K562 (cell line): ENCODE data around the gene PLA2G2E. TPM values are rescaled to one million over a fixed set of nuclear protein-coding genes. Genes with fewer than 3 reads are reported as not detected.

ENCODE experiments used
- ATAC-seq: fragments of 200-7000 bp; cut with Tn5 transposase; 3 replicates; pipeline ENCODE4 v1.9.1; 2020; ENCODE audit warnings: moderate library complexity
- BruUV-seq: library from RNA; stranded (reverse); fragments of 400-500 nt; replicated peaks from 2 replicates; lab custom pipeline; 2021; lab: Mats Ljungman, UMichigan
- CTCF ChIA-PET: fragments of 300-600 bp; formaldehyde crosslinking; extraction: SDS; loops from one replicate; lab custom pipeline; 2021; ENCODE audit warnings: low intra/inter-chr PET ratio; lab: Yijun Ruan, JAX
- POLR2A ChIA-PET: fragments of 300-600, 350-650 bp; sonication (Branson Sonifier 250); formaldehyde crosslinking; extraction: SDS; loops from one replicate; lab custom pipeline; 2021; ENCODE audit warnings: antibody characterized with exemption, inconsistent platforms; lab: Yijun Ruan, JAX
- DNase-seq, 4 experiments: peaks; one replicate each; pipeline versions ENCODE4 v3.0.0 to v3.0.0-alpha.2; 2011 to 2018; ENCODE audit warnings: low spot score in 3 of 4, mixed read lengths in 3 of 4; ENCODE audit errors: extremely low read depth in 1 of 4
- FAIRE-seq: peaks from 2 replicates; lab custom pipeline; 2011; peaks lifted over from hg19 to GRCh38; lab: Jason Lieb, UNC
- H2AFZ ChIP-seq: 2 replicates; pipeline ENCODE4 v1.6.0; 2011; ENCODE audit warnings: low read depth, low read length, control low read depth, inconsistent platforms
- H3K27ac ChIP-seq: fragments of 200-600 bp; 3 replicates; pipeline ENCODE4 v1.8.0; 2011; ENCODE audit warnings: low read depth, mild to moderate bottlenecking, control low read depth, inconsistent platforms, low read length, moderate library complexity, mixed read lengths; ENCODE audit errors: extremely low read depth
- H3K27me3 ChIP-seq, 2 experiments: fragments of 300-600 bp in 1 of 2; 2 replicates in 1 of 2; 3 replicates in 1 of 2; pipeline versions ENCODE4 v1.6.0 to v1.8.0; 2011; ENCODE audit warnings: inconsistent platforms in 2 of 2, low read length in 2 of 2, mild to moderate bottlenecking in 1 of 2, mixed read lengths in 1 of 2, moderate library complexity in 1 of 2; ENCODE audit not compliant: control insufficient read depth in 2 of 2, insufficient read depth in 2 of 2
- H3K36me3 ChIP-seq: fragments of 300-600 bp; 3 replicates; pipeline ENCODE4 v1.8.0; 2011; ENCODE audit warnings: mild to moderate bottlenecking, low read length, inconsistent platforms; ENCODE audit not compliant: control insufficient read depth, insufficient read depth
- H3K4me1 ChIP-seq, 2 experiments: fragments of 200-600 bp in 1 of 2; replicated peaks in 1 of 2; 2 replicates in 1 of 2; 3 replicates in 1 of 2; pipeline versions ENCODE4 v1.5.1 to v1.8.0; 2011; ENCODE audit warnings: inconsistent platforms in 2 of 2, low read length in 2 of 2, mild to moderate bottlenecking in 1 of 2, mixed read lengths in 1 of 2, moderate library complexity in 1 of 2; ENCODE audit not compliant: control insufficient read depth in 2 of 2, insufficient read depth in 2 of 2
- H3K4me2 ChIP-seq: 2 replicates; pipeline ENCODE4 v1.6.1; 2011; ENCODE audit warnings: low read length, control low read depth, inconsistent platforms, mixed read lengths; ENCODE audit not compliant: insufficient read depth
- H3K4me3 ChIP-seq: fragments of 200-600 bp; sonication (generic), shearing (Covaris generic); 2 replicates; pipeline ENCODE4 v1.5.1; 2016; ENCODE audit warnings: control low read depth, inconsistent platforms
- H3K79me2 ChIP-seq: fragments of 200-600 bp; 3 replicates; pipeline ENCODE4 v1.8.0; 2011; ENCODE audit warnings: low read length, inconsistent platforms; ENCODE audit not compliant: control insufficient read depth, insufficient read depth
- H3K9ac ChIP-seq, 2 experiments: 2 replicates each; pipeline versions ENCODE4 v1.6.0 to v1.6.1; 2011; ENCODE audit warnings: low read depth in 2 of 2, low read length in 2 of 2, control low read depth in 1 of 2, inconsistent platforms in 1 of 2, mild to moderate bottlenecking in 1 of 2, mixed read lengths in 1 of 2; ENCODE audit not compliant: insufficient read depth in 1 of 2
- H3K9me1 ChIP-seq: one replicate; pipeline ENCODE4 v1.6.0; 2011; ENCODE audit warnings: inconsistent platforms, mild to moderate bottlenecking, low read length, moderate library complexity; ENCODE audit not compliant: control insufficient read depth, insufficient read depth
- H3K9me3 ChIP-seq: replicated peaks from 2 replicates; pipeline ENCODE4 v1.5.1; 2011; ENCODE audit warnings: low read depth, low read length, inconsistent platforms; ENCODE audit not compliant: control insufficient read depth, insufficient read depth
- H4K20me1 ChIP-seq: replicated peaks from 2 replicates; pipeline ENCODE4 v1.6.1; 2011; ENCODE audit warnings: low read length, inconsistent platforms, mixed read lengths; ENCODE audit not compliant: control insufficient read depth, insufficient read depth
- CBX3 ChIP-seq, 2 experiments: IDR thresholded peaks; 1 replicate in 1 of 2; 2 replicates in 1 of 2; pipeline ENCODE4 v1.6.1; 2012; ENCODE audit warnings: inconsistent platforms in 2 of 2, low read length in 2 of 2, borderline replicate concordance in 1 of 2, control low read depth in 1 of 2
- CREM ChIP-seq: IDR thresholded peaks from 2 replicates; pipeline ENCODE4 v1.6.1; 2014; ENCODE audit warnings: antibody characterized with exemption, low read depth
- ELF1 ChIP-seq: fragments of 200-800 bp; sonication (Bioruptor generic); IDR thresholded peaks from 2 replicates; pipeline ENCODE4 v1.6.1; 2016; ENCODE audit warnings: missing genetic modification characterization, missing compliant biosample characterization
- IRF2 ChIP-seq: sonication (generic); formaldehyde crosslinking; IDR thresholded peaks from 2 replicates; pipeline ENCODE4 v1.8.1; 2022; ENCODE audit warnings: mild to moderate bottlenecking, missing genetic modification reagents
- RBBP5 ChIP-seq: fragments of 200-600 bp; sonication (generic); IDR thresholded peaks from 2 replicates; pipeline ENCODE4 v1.6.1; 2012; ENCODE audit warnings: borderline replicate concordance, mild to moderate bottlenecking, low read length, control low read depth, inconsistent platforms; ENCODE audit not compliant: insufficient read depth, poor library complexity, severe bottlenecking
- RREB1 ChIP-seq: fragments of 250-450 bp; sonication (Bioruptor Pico); IDR thresholded peaks from 2 replicates; pipeline ENCODE4 v1.4.0; 2020
- TCFL5 ChIP-seq: fragments of 250-450 bp; sonication (Bioruptor Pico); conservative IDR thresholded peaks from 2 replicates; pipeline ENCODE4 v1.6.1; 2021; ENCODE audit warnings: mild to moderate bottlenecking, moderate library complexity, matching md5 sums
- ZFPM2 ChIP-seq: fragments of 250-450 bp; sonication (Bioruptor Pico); IDR thresholded peaks from 2 replicates; pipeline ENCODE4 v1.5.1; 2022; ENCODE audit warnings: mild to moderate bottlenecking
- ZNF23 ChIP-seq: fragments of 250-450 bp; sonication (Bioruptor Pico); IDR thresholded peaks from 2 replicates; pipeline ENCODE4 v1.4.0; 2020; ENCODE audit warnings: mild to moderate bottlenecking
- WGBS: fragments of 100-300 bp; shearing (Covaris generic); methylation state at CpG from one replicate; pipeline ENCODE4 v1.1.6; 2016; ENCODE audit warnings: low coverage, mixed read lengths; ENCODE audit not compliant: insufficient coverage; ENCODE audit errors: missing lambda C conversion rate; 5-methylcytosine and 5-hydroxymethylcytosine counted together
- in situ Hi-C: fragments of 300-500 bp; cut with MboI; formaldehyde crosslinking; loops from 4 replicates; pipeline ENCODE4 v1.15.0; 2018; ENCODE audit warnings: inconsistent platforms, mixed read lengths
- intact Hi-C: fragments of 100-400 bp; cut with micrococcal nuclease; formaldehyde crosslinking; loops from 2 replicates; pipeline ENCODE4 v1.14.2; 2022
- polyA plus RNA-seq, 8 experiments: library from polyadenylated mRNA; depleted of rRNA in 4 of 8; stranded (reverse) in 5 of 8; unstranded in 3 of 8; fragments of >200 nt; fragmentation: Nextera tagmentation in 2 of 8; fragmentation: Illumina TruSeq in 1 of 8; extraction: Ambion mirVana in 2 of 8; extraction: Trizol in 1 of 8; gene quantifications; 2 replicates each; pipeline versions ENCODE4 v1.2.1 to v1.2.3, GENCODE V29; 2011 to 2014; ENCODE audit warnings: inconsistent platforms in 1 of 8, missing spikeins in 1 of 8
- total RNA-seq, 7 experiments: library from RNA; depleted of rRNA in 6 of 7; stranded (reverse); fragments of >200 nt in 6 of 7; fragmentation: Illumina TruSeq in 2 of 7; extraction: Trizol in 2 of 7; gene quantifications; 2 replicates each; pipeline versions ENCODE4 v1.2.1 to v1.2.3, GENCODE V29; 2011 to 2021; ENCODE audit warnings: low replicate concordance in 1 of 7
- TF ChIP-seq, protein P1 (sequence below): fragments of 450-650 bp; formaldehyde crosslinking; IDR thresholded peaks from 2 replicates; pipeline ENCODE4 v1.4.0; 2020; ENCODE audit warnings: mild to moderate bottlenecking, moderate library complexity
- TF ChIP-seq, protein P2 (sequence below): fragments of 450-650 bp; IDR thresholded peaks from 2 replicates; pipeline ENCODE4 v1.6.1; 2017; ENCODE audit warnings: antibody characterized with exemption

PLA2G2E gene
- total and polyA plus RNA-seq, 9 of the 15 experiments (the other 6 are each of a cell fraction or from before 2014, with no cell fraction given): not detected

- in situ Hi-C loops (loop anchor here (5.0 kb wide), 1 partner anchor 571 kb away; no protein-coding TSS in a partner anchor), intact Hi-C loops (no loop called here)
- H3K79me2 ChIP-seq: no peaks in the 10 kb centered on the region
- peaks cover 36 to 51% of the 10 kb centered on the region in 2 experiments for H3K27me3 ChIP-seq
- ATAC-seq: no peak
- H4K20me1 ChIP-seq: no peaks in the 10 kb centered on the region
- H3K4me3 ChIP-seq: no peak overlapping the region
- no peak overlapping the region for H3K9ac ChIP-seq
- peaks cover 0 to 8% of the 10 kb centered on the region in 2 experiments; a peak in 2 of 5 replicates for H3K4me1 ChIP-seq
- H3K36me3 ChIP-seq: no peaks in the 10 kb centered on the region
- DNase-seq: no peak
- ChIA-PET POLR2A (interaction anchor here (1.0 kb wide), 1 partner anchor 80 kb away, joined by 3 read pairs; no protein-coding TSS in a partner anchor), CTCF (no interaction called here)
- H3K9me3 ChIP-seq: no peaks in the 10 kb centered on the region
- H3K27ac ChIP-seq: no peak overlapping the region
- no peak overlapping the region for H2AFZ ChIP-seq
- no peak overlapping the region for H3K4me2 ChIP-seq
- no peak for FAIRE-seq
- under 1% methylated on average over 8 of the region's 8 CpGs for WGBS
- no peaks in the 10 kb centered on the region for H3K9me1 ChIP-seq
- no TSS peak for BruUV-seq
- no peak for TF ChIP-seq IRF2 (CRISPR knock-in tag)
- no peak for TF ChIP-seq CBX3 (IDR thresholded peaks at IDR 0.05; ENCODE audit: borderline replicate concordance in 1 of 2, low read length in 2 of 2)
- TF ChIP-seq RBBP5: no peak
- no peak for TF ChIP-seq TCFL5
- no peak for TF ChIP-seq ZFPM2
- no peak for TF ChIP-seq ELF1
- no peak for TF ChIP-seq ZNF23 (CRISPR knock-in tag)
- no peak for TF ChIP-seq RREB1 (CRISPR knock-in tag)
- TF ChIP-seq, protein P1, sequence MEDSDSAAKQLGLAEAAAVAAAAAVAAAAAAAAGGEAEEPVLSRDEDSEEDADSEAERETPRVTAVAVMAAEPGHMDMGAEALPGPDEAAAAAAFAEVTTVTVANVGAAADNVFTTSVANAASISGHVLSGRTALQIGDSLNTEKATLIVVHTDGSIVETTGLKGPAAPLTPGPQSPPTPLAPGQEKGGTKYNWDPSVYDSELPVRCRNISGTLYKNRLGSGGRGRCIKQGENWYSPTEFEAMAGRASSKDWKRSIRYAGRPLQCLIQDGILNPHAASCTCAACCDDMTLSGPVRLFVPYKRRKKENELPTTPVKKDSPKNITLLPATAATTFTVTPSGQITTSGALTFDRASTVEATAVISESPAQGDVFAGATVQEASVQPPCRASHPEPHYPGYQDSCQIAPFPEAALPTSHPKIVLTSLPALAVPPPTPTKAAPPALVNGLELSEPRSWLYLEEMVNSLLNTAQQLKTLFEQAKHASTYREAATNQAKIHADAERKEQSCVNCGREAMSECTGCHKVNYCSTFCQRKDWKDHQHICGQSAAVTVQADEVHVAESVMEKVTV (CRISPR knock-in tag): no peak
- TF ChIP-seq CREM: no peak
- TF ChIP-seq, protein P2, sequence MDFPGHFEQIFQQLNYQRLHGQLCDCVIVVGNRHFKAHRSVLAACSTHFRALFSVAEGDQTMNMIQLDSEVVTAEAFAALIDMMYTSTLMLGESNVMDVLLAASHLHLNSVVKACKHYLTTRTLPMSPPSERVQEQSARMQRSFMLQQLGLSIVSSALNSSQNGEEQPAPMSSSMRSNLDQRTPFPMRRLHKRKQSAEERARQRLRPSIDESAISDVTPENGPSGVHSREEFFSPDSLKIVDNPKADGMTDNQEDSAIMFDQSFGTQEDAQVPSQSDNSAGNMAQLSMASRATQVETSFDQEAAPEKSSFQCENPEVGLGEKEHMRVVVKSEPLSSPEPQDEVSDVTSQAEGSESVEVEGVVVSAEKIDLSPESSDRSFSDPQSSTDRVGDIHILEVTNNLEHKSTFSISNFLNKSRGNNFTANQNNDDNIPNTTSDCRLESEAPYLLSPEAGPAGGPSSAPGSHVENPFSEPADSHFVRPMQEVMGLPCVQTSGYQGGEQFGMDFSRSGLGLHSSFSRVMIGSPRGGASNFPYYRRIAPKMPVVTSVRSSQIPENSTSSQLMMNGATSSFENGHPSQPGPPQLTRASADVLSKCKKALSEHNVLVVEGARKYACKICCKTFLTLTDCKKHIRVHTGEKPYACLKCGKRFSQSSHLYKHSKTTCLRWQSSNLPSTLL: no peak
These were observed 3.1 kb upstream of the PLA2G2E start for GRCh38 chr1:19926296-19927129.
